ENCODE data around the gene ZNF483. TPM values are rescaled to one million over a fixed set of nuclear protein-coding genes. Genes with fewer than 3 reads are reported as not detected.

The ZNF483 gene
- total and polyA plus RNA-seq, 9 of the 15 experiments (the other 6 are each of a cell fraction or from before 2014, with no cell fraction given): 0.04 to 1.0 (median 0.38) TPM

DNA sequence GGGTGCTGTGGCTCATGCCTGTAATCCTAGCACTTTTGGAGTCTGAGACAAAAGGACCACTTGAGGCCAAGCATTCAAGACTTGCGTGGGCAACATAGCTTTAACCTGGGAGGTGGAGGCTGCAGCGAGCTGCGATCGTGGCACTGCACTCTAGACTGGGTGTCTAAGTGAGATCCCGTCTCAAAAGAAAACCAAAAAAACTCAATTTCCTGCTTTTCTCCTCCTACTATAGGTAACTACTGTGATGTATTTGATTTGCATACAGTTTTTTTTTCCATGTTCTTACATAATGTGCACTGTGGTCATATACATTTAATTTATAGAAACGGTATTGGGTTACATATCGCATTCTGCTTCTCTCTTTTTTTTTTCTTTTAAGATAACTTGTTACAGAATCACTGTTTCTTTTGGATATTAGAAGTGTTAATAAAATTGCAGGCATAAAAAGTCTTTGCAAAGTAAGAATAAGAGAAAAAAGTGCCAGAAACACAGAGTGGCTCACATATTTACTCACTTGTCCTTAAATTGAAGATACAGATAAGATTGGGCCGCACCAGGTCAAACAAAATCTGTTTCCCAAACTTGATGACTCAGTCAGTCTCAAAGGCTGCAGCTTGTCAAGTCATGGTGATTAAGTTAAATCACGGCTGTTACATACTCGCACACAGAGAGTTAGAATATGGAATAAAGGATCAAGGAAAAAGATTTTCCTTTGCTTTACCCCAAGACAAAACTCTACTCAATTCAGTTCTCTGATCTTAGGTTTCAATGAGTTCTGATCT is 76.4 kb downstream of the ZNF483 start:
- no peaks in the 10 kb centered on the region for H3K9me1 ChIP-seq (ENCODE audit: control insufficient read depth, insufficient read depth, low read length)
- POLR2A ChIA-PET: interaction anchor here (1.1 kb wide), 1 partner anchor 11 kb away, joined by 3 read pairs; no protein-coding TSS in a partner anchor
- DNase-seq (ENCODE audit: extremely low read depth in 1 of 4, low spot score in 3 of 4) (peak in 3 of 4 experiments; percentile 15 to 32 (median 17)), ATAC-seq (peak; percentile 51; the same call in 2 of the 3 replicates), FAIRE-seq (no peak)
- no peak overlapping the region for H3K27ac ChIP-seq (ENCODE audit: extremely low read depth, low read depth, low read length)
- no peaks in the 10 kb centered on the region for H4K20me1 ChIP-seq (replicated peaks; ENCODE audit: control insufficient read depth, insufficient read depth, low read length)
- no peak overlapping the region for H3K4me2 ChIP-seq (ENCODE audit: insufficient read depth, low read length)
- WGBS (ENCODE audit: insufficient coverage, low coverage, missing lambda C conversion rate): 5% methylated on average over 10 of the region's 10 CpGs
- CTCF ChIA-PET (ENCODE audit: low intra/inter-chr PET ratio): interaction anchor here (0.8 kb wide), 1 partner anchor 20 kb away, joined by 4 read pairs; no protein-coding TSS in a partner anchor
- H2AFZ ChIP-seq (ENCODE audit: low read depth, low read length): no peak overlapping the region
- no TSS peak for BruUV-seq (replicated peaks)
- peaks cover 2% of the 10 kb centered on the region; the same call in 1 of the 2 replicates for H3K9me3 ChIP-seq (replicated peaks; ENCODE audit: control insufficient read depth, insufficient read depth, low read depth, low read length)
- in situ Hi-C loops (cut with MboI): no loop called here
- peaks cover 2 to 14% of the 10 kb centered on the region in 2 experiments; a peak in 2 of 5 replicates for H3K4me1 ChIP-seq (replicated peaks in 1 of 2; ENCODE audit: control insufficient read depth in 2 of 2, insufficient read depth in 2 of 2, low read length in 2 of 2)
- no peak overlapping the region for H3K4me3 ChIP-seq
- intact Hi-C loops (cut with micrococcal nuclease): no loop called here
- peaks cover 17 to 21% of the 10 kb centered on the region in 2 experiments; a peak in 4 of 5 replicates for H3K27me3 ChIP-seq (ENCODE audit: control insufficient read depth in 2 of 2, insufficient read depth in 2 of 2, low read length in 2 of 2)
- H3K36me3 ChIP-seq (ENCODE audit: control insufficient read depth, insufficient read depth, low read length): no peaks in the 10 kb centered on the region
- H3K79me2 ChIP-seq (ENCODE audit: control insufficient read depth, insufficient read depth, low read length): no peaks in the 10 kb centered on the region
- no peak overlapping the region for H3K9ac ChIP-seq (ENCODE audit: insufficient read depth in 1 of 2, low read depth in 2 of 2, low read length in 2 of 2)
- no peak for TF ChIP-seq ZBTB40 (IDR thresholded peaks at IDR 0.05)
- no peak for TF ChIP-seq ZBTB40 (CRISPR knock-in tag; IDR thresholded peaks at IDR 0.05)
- no peak for TF ChIP-seq ETV6 (IDR thresholded peaks at IDR 0.05; ENCODE audit: borderline replicate concordance in 1 of 2, low read depth in 2 of 2, low read length in 1 of 2)
- no peak for TF ChIP-seq ETV6 (CRISPR knock-in tag; IDR thresholded peaks at IDR 0.05; ENCODE audit: borderline replicate concordance)
- no peak for TF ChIP-seq EZH2 (IDR thresholded peaks at IDR 0.05; ENCODE audit: borderline replicate concordance, low read depth, low read length)
- no peak for TF ChIP-seq ELK1 (CRISPR knock-in tag; IDR thresholded peaks at IDR 0.05)
- no peak for TF ChIP-seq ILK (tag; IDR thresholded peaks at IDR 0.05; ENCODE audit: borderline replicate concordance, low read depth)
- peak; percentile 61; the same call in 1 of the 2 replicates for TF ChIP-seq SMARCE1 (IDR thresholded peaks at IDR 0.05)
- no peak for TF ChIP-seq GABPB2 (CRISPR knock-in tag; conservative IDR thresholded peaks at IDR 0.05)
- TF ChIP-seq STAG1 (CRISPR knock-in tag; IDR thresholded peaks at IDR 0.05; ENCODE audit: borderline replicate concordance): no peak

Data from K562 (cell line).